NB4 (cell line): ENCODE data around the gene FMN1.

Experiments
- MYC ChIP-seq: IDR thresholded peaks from 2 replicates; pipeline ENCODE4 v1.6.1; 2011; ENCODE audit warnings: low read depth, low read length
- POLR2A ChIP-seq: IDR thresholded peaks from 2 replicates; pipeline ENCODE4 v1.6.1; 2011; ENCODE audit warnings: mild to moderate bottlenecking; ENCODE audit not compliant: insufficient read length; ENCODE audit errors: extremely low read depth
- TF ChIP-seq, protein P1 (sequence below): IDR thresholded peaks from one replicate; pipeline ENCODE4 v1.5.1; 2012; ENCODE audit warnings: low read depth, low read length
- TF ChIP-seq, protein P2 (sequence below): IDR thresholded peaks from 2 replicates; pipeline ENCODE4 v1.6.1; 2011; ENCODE audit warnings: low read depth, low read length

DNA sequence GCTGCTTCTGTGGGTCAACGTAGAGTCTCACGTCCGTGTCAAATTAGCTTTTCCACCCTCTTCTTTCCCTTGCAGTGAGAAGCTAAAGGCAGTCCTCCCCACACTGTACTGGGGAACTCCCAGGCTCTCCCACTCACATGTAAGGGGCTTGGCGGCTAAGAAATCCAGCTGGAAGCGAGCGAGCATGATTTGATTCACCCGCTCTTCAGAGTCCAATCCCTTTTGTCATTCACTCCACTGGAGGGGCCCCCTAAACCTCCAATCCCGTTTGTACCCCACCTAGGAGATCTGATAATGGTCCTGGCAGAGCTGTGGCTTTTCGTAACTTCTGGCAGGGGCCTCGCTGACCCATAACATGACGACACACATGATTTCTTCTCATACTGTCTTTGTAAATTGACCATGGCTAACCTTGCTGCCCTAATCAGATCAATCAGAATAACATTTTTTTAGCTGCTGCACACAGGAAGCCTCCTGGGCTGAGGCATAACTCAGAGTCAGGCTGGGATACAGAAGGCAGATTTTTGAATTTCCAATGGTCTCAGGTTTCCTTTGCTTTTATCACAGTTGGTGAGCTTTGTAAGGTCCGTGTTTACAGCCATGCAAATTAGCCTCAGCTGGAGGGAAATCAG is 241.5 kb downstream of the FMN1 start:
- TF ChIP-seq MYC: no peak
- TF ChIP-seq, protein P1, sequence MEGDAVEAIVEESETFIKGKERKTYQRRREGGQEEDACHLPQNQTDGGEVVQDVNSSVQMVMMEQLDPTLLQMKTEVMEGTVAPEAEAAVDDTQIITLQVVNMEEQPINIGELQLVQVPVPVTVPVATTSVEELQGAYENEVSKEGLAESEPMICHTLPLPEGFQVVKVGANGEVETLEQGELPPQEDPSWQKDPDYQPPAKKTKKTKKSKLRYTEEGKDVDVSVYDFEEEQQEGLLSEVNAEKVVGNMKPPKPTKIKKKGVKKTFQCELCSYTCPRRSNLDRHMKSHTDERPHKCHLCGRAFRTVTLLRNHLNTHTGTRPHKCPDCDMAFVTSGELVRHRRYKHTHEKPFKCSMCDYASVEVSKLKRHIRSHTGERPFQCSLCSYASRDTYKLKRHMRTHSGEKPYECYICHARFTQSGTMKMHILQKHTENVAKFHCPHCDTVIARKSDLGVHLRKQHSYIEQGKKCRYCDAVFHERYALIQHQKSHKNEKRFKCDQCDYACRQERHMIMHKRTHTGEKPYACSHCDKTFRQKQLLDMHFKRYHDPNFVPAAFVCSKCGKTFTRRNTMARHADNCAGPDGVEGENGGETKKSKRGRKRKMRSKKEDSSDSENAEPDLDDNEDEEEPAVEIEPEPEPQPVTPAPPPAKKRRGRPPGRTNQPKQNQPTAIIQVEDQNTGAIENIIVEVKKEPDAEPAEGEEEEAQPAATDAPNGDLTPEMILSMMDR: no peak
- no peak for TF ChIP-seq POLR2A
- TF ChIP-seq, protein P2, sequence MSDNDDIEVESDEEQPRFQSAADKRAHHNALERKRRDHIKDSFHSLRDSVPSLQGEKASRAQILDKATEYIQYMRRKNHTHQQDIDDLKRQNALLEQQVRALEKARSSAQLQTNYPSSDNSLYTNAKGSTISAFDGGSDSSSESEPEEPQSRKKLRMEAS: no peak
